GM12875 (cell line): Measurements from ENCODE around the gene ASCL2.

Experiments used
- H3K4me3 ChIP-seq: one replicate; pipeline ENCODE4 v1.5.1; 2011; ENCODE audit warnings: low read depth, low read length, control low read depth
- CTCF ChIP-seq: IDR thresholded peaks from 2 replicates; pipeline ENCODE4 v1.5.1; 2011; ENCODE audit warnings: low read depth, mild to moderate bottlenecking, control low read depth, inconsistent platforms, low read length, moderate library complexity, borderline replicate concordance; ENCODE audit not compliant: insufficient read depth

ASCL2 gene

GRCh38 chr11:2261436-2262230 is 8.8 kb downstream of the ASCL2 start:
- no peak for TF ChIP-seq CTCF
- H3K4me3 ChIP-seq, result no peak overlapping the region

GRCh38 chr11:2260491-2261364 is 9.7 kb downstream of the ASCL2 start:
- no peak for TF ChIP-seq CTCF
- no peak overlapping the region for H3K4me3 ChIP-seq

GRCh38 chr11:2259897-2260451 is 10.4 kb downstream of the ASCL2 start:
- no peak overlapping the region for H3K4me3 ChIP-seq
- TF ChIP-seq CTCF, result no peak

DNA sequence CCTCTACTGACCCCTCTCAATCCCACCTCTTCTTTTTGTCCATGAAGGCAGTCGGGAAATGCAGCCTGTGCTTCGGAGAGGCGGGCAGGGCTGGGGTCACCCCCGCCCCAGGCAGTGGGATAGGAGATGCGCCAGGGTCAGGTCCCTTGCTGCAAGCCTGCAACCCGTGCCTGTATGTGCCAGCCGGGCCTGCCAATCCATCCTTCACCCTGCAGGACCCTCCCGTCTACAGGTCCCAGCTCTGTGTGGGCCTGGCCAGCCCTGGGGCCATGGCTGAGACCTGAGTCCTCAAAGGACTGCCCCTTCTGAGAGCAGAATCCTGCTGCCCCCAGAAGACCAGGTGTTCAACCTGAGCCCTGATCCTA is 10.9 kb downstream of the ASCL2 start:
- no peak overlapping the region for H3K4me3 ChIP-seq
- TF ChIP-seq CTCF, result no peak

- no peak overlapping the region for H3K4me3 ChIP-seq
- no peak for TF ChIP-seq CTCF
These were observed 11.6 kb downstream of the ASCL2 start for GRCh38 chr11:2258501-2259465.

DNA sequence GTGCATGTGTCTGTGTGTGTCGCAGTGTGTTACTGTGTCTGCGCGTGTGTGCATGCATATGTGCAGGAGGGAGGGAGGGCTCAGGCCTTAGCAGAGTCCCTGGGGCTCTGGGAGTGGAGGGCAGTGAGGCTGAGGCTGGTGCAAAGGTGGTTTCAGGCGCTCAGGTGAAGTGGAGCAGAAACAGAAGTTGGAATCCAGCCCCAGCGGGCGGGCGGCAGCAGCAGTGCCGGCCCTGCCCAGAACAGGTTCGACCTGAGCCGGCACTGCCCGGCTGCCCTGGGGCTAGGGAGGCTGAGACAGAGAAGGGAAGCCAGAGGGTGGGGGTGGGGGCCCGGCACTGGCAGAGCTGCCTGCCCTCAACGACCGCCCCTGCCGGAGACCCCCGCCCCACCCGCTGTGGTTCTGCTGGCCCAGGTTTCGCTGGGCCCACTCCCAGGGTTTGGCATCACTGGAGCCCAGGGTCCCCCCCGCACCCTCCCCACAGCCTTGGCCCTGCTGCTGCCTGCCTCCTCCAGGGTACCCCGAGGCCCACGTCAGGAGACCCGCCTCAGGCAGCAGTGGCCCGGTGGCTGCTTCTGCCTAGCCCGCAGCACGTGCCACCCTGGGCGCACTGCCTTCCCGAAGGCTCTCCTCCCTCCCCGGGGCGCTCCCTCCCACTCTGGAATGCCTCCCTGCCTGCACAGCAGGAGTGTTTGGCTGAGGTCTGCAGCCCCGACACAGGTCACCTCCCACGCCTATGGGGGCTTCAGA is 13.3 kb downstream of the ASCL2 start:
- TF ChIP-seq CTCF, result no peak
- no peak overlapping the region for H3K4me3 ChIP-seq
